CD14-positive monocyte (primary cell): Measurements from ENCODE around the gene OPTC. TPM values are rescaled to one million over a fixed set of nuclear protein-coding genes. Genes with fewer than 3 reads are reported as not detected.
A peak's percentile ranks its signal among the peaks of the same experiment; 100 is the strongest.

Experiments
- DNase-seq, 3 donors: peaks; one replicate each; pipeline ENCODE4 v3.0.0-alpha.2; 2011 to 2022
- H2AFZ ChIP-seq: 2 replicates; pipeline ENCODE4 v1.6.0; 2012; ENCODE audit warnings: mild to moderate bottlenecking, low read depth, low read length, inconsistent platforms; ENCODE audit not compliant: insufficient read depth, poor library complexity, severe bottlenecking
- H3K27ac ChIP-seq, 2 donors: 1 replicate in 1 of 2; 2 replicates in 1 of 2; pipeline ENCODE4 v1.5.1; 2012 to 2013; ENCODE audit warnings: low read length in 2 of 2, control low read depth in 1 of 2, inconsistent platforms in 1 of 2, low read depth in 1 of 2, mild to moderate bottlenecking in 1 of 2
- H3K27me3 ChIP-seq, 2 donors: one replicate each; pipeline versions ENCODE4 v1.6.0 to v1.6.1; 2011 to 2013; ENCODE audit warnings: low read length in 2 of 2; ENCODE audit not compliant: control insufficient read depth in 2 of 2, insufficient read depth in 2 of 2
- H3K36me3 ChIP-seq, 2 donors: replicated peaks in 1 of 2; 1 replicate in 1 of 2; 2 replicates in 1 of 2; pipeline versions ENCODE4 v1.5.1 to v1.6.1; 2012 to 2013; ENCODE audit warnings: low read length in 2 of 2, control low read depth in 1 of 2, inconsistent platforms in 1 of 2, mild to moderate bottlenecking in 1 of 2; ENCODE audit not compliant: insufficient read depth in 2 of 2, control insufficient read depth in 1 of 2
- H3K4me1 ChIP-seq, 2 donors: 1 replicate in 1 of 2; 2 replicates in 1 of 2; pipeline versions ENCODE4 v1.5.1 to v1.6.1; 2012 to 2013; ENCODE audit warnings: low read length in 2 of 2, control low read depth in 1 of 2, inconsistent platforms in 1 of 2, mild to moderate bottlenecking in 1 of 2, moderate library complexity in 1 of 2; ENCODE audit not compliant: insufficient read depth in 2 of 2, control insufficient read depth in 1 of 2
- H3K4me2 ChIP-seq: replicated peaks from 2 replicates; pipeline ENCODE3; 2012; ENCODE audit warnings: low read length, moderate library complexity, mild to moderate bottlenecking; ENCODE audit not compliant: poor library complexity, severe bottlenecking; ENCODE audit errors: extremely low read depth
- H3K4me3 ChIP-seq, 3 experiments: fragments of 200-600 bp in 1 of 3; sonication (generic) in 1 of 3; replicated peaks in 1 of 3; 1 replicate in 2 of 3; 2 replicates in 1 of 3; pipeline ENCODE4 v1.5.1; 2011 to 2013; ENCODE audit warnings: low read length in 3 of 3, mild to moderate bottlenecking in 3 of 3, control low read depth in 2 of 3, low read depth in 2 of 3, inconsistent platforms in 1 of 3, moderate library complexity in 1 of 3
- H3K79me2 ChIP-seq: 2 replicates; pipeline ENCODE4 v1.6.0; 2012; ENCODE audit warnings: mild to moderate bottlenecking, control low read depth, inconsistent platforms, low read length, moderate library complexity; ENCODE audit not compliant: insufficient read depth
- H3K9ac ChIP-seq: 2 replicates; pipeline ENCODE4 v1.6.0; 2017; ENCODE audit warnings: low read length, mild to moderate bottlenecking; ENCODE audit not compliant: insufficient read depth, poor library complexity, severe bottlenecking
- H3K9me3 ChIP-seq, 2 donors: replicated peaks in 1 of 2; 1 replicate in 1 of 2; 2 replicates in 1 of 2; pipeline versions ENCODE4 v1.5.1 to v1.6.1; 2012 to 2013; ENCODE audit warnings: low read length in 2 of 2, control low read depth in 1 of 2; ENCODE audit not compliant: control insufficient read depth in 1 of 2, insufficient read depth in 1 of 2
- H4K20me1 ChIP-seq: 2 replicates; pipeline ENCODE4 v1.6.0; 2012; ENCODE audit warnings: mild to moderate bottlenecking, low read length, control low read depth, moderate library complexity; ENCODE audit not compliant: insufficient read depth
- H3K27ac Mint-ChIP-seq, 7 donors: one replicate each; pipeline ENCODE4 v1.8.0; 2020; ENCODE audit warnings: mild to moderate bottlenecking in 7 of 7, mixed read lengths in 7 of 7, moderate library complexity in 6 of 7, inconsistent platforms in 2 of 7
- H3K27me3 Mint-ChIP-seq, 3 donors: one replicate each; pipeline ENCODE4 v1.8.0; 2021 to 2022; ENCODE audit warnings: low read depth in 3 of 3, mild to moderate bottlenecking in 3 of 3, mixed read lengths in 3 of 3, moderate library complexity in 3 of 3, inconsistent platforms in 1 of 3
- H3K36me3 Mint-ChIP-seq, 2 donors: one replicate each; pipeline ENCODE4 v1.8.0; 2020; ENCODE audit warnings: mixed read lengths in 2 of 2, inconsistent platforms in 1 of 2, mild to moderate bottlenecking in 1 of 2
- H3K4me1 Mint-ChIP-seq: one replicate; pipeline ENCODE4 v1.8.0; 2020; ENCODE audit warnings: mild to moderate bottlenecking, mixed read lengths
- H3K4me3 Mint-ChIP-seq, 2 donors: one replicate each; pipeline ENCODE4 v1.8.0; 2020; ENCODE audit warnings: mild to moderate bottlenecking in 2 of 2, mixed read lengths in 2 of 2, moderate library complexity in 1 of 2
- H3K9me3 Mint-ChIP-seq, 7 donors: one replicate each; pipeline ENCODE4 v1.8.0; 2020 to 2022; ENCODE audit warnings: mixed read lengths in 7 of 7, mild to moderate bottlenecking in 6 of 7, moderate library complexity in 6 of 7, inconsistent platforms in 2 of 7
- WGBS: methylation state at CpG from one replicate; pipeline ENCODE4 v1.1.5; 2013; ENCODE audit warnings: missing lambda C conversion rate; ENCODE audit not compliant: insufficient coverage; 5-methylcytosine and 5-hydroxymethylcytosine counted together
- intact Hi-C, 2 donors: fragments of 100-400 bp; cut with micrococcal nuclease; formaldehyde crosslinking; loops; one replicate each; pipeline versions ENCODE4 v1.15.0 to v1.15.1; 2023
- polyA plus RNA-seq, 3 donors: library from polyadenylated mRNA; depleted of rRNA in 1 of 3; unstranded in 2 of 3; stranded (reverse) in 1 of 3; fragments of 300-500 nt in 2 of 3; fragments of >200 nt in 1 of 3; fragmentation: Illumina TruSeq in 2 of 3; gene quantifications; 1 replicate in 2 of 3; 2 replicates in 1 of 3; pipeline ENCODE4 v1.2.3, GENCODE V29; 2012 to 2021
- TF ChIP-seq, protein P1 (sequence below): fragments of 200-600 bp; IDR thresholded peaks from one replicate; pipeline ENCODE4 v1.8.0; 2022; ENCODE audit warnings: antibody characterized with exemption, mild to moderate bottlenecking

OPTC gene
- polyA plus RNA-seq, 3 donors: not detected

DNA sequence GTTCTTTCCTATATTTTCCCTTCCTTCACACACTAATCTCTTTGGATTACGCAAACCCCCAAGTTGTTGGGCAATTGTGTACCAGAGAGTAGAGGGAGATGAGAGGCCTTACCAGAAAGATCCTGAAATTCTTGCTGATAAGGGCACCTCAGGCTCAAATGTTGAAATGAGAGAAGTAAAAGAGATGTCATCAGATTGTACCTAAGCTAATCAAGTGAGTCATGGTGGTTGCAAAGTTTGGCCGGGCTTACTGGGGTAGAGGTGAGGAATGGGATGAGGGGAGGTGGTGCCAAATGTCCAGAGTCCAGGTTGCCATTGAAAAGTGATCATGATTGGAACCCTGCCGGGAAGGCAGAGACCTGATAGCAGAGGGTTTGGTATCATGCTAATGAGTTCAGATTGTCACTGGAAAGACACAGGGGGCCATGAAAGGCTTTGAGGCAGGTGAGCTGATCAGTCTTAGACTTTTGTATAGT lies 43.1 kb downstream of the OPTC start:
- H3K27me3 Mint-ChIP-seq: peaks cover 0 to 3% (median 2%) of the 10 kb centered on the region in 3 donors
- H3K9ac ChIP-seq: no peak overlapping the region
- no peaks in the 10 kb centered on the region for H3K27me3 ChIP-seq
- 54% methylated on average over 2 of the region's 3 CpGs for WGBS
- no peaks in the 10 kb centered on the region for H3K36me3 Mint-ChIP-seq
- no peak overlapping the region for H3K4me3 ChIP-seq
- H3K4me1 ChIP-seq: peaks cover 2 to 5% of the 10 kb centered on the region in 2 donors
- no peak overlapping the region for H3K27ac ChIP-seq
- H3K9me3 ChIP-seq: no peaks in the 10 kb centered on the region
- no peaks in the 10 kb centered on the region for H4K20me1 ChIP-seq
- H3K4me2 ChIP-seq: no peak overlapping the region
- intact Hi-C loops: no loop called here
- TF ChIP-seq, protein P1, sequence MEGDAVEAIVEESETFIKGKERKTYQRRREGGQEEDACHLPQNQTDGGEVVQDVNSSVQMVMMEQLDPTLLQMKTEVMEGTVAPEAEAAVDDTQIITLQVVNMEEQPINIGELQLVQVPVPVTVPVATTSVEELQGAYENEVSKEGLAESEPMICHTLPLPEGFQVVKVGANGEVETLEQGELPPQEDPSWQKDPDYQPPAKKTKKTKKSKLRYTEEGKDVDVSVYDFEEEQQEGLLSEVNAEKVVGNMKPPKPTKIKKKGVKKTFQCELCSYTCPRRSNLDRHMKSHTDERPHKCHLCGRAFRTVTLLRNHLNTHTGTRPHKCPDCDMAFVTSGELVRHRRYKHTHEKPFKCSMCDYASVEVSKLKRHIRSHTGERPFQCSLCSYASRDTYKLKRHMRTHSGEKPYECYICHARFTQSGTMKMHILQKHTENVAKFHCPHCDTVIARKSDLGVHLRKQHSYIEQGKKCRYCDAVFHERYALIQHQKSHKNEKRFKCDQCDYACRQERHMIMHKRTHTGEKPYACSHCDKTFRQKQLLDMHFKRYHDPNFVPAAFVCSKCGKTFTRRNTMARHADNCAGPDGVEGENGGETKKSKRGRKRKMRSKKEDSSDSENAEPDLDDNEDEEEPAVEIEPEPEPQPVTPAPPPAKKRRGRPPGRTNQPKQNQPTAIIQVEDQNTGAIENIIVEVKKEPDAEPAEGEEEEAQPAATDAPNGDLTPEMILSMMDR: no peak
- DNase-seq: no peak
- H3K4me3 Mint-ChIP-seq: no peak overlapping the region
- no peak overlapping the region for H2AFZ ChIP-seq
- peaks cover 8% of the 10 kb centered on the region for H3K4me1 Mint-ChIP-seq
- H3K79me2 ChIP-seq: no peaks in the 10 kb centered on the region
- H3K9me3 Mint-ChIP-seq: no peaks in the 10 kb centered on the region
- peak overlapping the region in 2 of 7 donors; percentile 9 to 66 for H3K27ac Mint-ChIP-seq
- no peaks in the 10 kb centered on the region for H3K36me3 ChIP-seq

DNA sequence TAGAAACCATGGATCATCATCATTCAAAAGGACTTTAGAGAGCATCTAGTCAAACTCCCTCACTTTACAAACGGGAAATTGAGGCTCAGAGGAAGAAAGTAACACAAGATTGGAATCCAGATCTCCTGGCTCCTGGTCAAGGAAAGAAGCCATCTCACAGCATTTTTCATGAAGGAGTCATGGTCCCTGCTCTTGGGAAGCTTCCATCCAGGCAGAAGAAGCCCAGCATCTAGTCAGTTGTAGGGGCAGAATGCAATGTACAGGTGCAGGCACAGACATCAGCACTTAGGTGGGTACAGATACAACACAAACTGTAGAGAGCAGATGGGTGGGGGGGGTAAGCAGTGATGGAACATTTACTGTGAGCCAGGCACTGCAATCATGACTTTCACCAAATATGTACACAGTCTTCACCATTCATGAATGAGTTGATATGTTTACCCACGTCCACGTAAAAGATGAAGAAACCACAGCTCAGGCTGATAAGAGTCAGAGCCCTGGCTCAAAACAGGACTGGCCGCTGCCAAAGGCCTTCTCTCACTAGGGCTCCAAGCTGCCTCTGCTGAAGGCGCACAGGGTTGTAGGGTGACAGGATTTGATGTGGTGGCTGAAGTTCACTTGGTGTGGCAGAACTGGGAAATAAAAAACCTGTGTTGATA lies 44.0 kb downstream of the OPTC start:
- peaks cover 0 to 3% (median 2%) of the 10 kb centered on the region in 3 donors for H3K27me3 Mint-ChIP-seq
- WGBS: no CpG with 5 or more reads among the region's 5 CpGs
- Histone ChIP-seq H3K9ac (no peak overlapping the region), H3K79me2 (no peaks in the 10 kb centered on the region), H3K4me2 (no peak overlapping the region), H2AFZ (no peak overlapping the region), H4K20me1 (no peaks in the 10 kb centered on the region), H3K4me1 (peaks cover 2 to 5% of the 10 kb centered on the region in 2 donors), H3K4me3 (no peak overlapping the region), H3K36me3 (no peaks in the 10 kb centered on the region), H3K27me3 (no peaks in the 10 kb centered on the region), H3K9me3 (no peaks in the 10 kb centered on the region), H3K27ac (no peak overlapping the region)
- no peak overlapping the region for H3K4me3 Mint-ChIP-seq
- intact Hi-C loops: no loop called here
- no peaks in the 10 kb centered on the region for H3K36me3 Mint-ChIP-seq
- H3K27ac Mint-ChIP-seq: peak overlapping the region in 1 of 7 donors; percentile 38
- TF ChIP-seq, protein P1: no peak
- H3K9me3 Mint-ChIP-seq: no peaks in the 10 kb centered on the region
- H3K4me1 Mint-ChIP-seq: peaks cover 8% of the 10 kb centered on the region
- no peak for DNase-seq
